ENCODE measurements around the gene TMEM147.

DNA sequence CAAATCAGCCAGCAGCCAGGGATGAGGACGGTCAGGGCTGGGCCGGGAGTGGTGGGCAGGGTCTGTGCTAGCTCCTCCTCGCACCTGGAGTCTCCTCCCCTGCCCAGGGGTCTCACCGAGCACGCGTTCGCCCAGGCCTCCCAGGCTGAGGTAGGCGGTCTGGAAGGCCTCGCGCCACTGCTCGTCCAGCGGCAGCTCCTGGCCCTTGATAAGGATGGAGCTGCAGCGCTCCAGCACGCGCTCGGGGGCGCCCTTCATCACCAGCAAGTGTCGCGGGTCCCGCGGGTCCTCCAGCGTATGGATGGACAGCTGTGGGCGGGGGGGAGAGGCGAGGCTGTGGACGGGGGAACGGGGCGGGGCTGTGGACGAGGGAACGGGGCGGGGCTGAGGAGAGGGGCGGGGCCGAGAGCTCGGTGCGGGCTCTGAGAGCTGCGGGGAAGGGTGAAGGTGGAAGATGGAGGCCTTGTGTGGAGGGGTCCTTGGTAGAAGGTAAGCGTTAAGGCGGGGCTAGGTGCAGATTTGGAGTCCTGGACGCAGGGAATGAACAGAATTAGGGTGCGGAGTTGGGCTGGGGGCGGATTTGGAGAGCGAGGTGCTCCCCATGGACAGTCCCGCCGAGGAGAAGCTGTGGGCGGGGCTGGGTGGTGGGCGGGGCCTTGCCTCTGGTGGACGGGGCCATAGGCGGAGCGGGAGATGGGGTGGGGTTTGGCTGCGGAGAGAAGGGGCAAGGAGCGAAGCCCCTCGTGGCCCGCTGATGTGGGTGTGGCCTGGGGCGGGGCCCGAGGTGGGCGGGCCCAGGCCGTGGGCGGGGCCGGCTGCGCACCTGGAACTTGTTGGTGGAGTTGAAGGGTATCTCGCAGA is 12.3 kb downstream of the TMEM147 start:
- TF ChIP-seq, protein P1, sequence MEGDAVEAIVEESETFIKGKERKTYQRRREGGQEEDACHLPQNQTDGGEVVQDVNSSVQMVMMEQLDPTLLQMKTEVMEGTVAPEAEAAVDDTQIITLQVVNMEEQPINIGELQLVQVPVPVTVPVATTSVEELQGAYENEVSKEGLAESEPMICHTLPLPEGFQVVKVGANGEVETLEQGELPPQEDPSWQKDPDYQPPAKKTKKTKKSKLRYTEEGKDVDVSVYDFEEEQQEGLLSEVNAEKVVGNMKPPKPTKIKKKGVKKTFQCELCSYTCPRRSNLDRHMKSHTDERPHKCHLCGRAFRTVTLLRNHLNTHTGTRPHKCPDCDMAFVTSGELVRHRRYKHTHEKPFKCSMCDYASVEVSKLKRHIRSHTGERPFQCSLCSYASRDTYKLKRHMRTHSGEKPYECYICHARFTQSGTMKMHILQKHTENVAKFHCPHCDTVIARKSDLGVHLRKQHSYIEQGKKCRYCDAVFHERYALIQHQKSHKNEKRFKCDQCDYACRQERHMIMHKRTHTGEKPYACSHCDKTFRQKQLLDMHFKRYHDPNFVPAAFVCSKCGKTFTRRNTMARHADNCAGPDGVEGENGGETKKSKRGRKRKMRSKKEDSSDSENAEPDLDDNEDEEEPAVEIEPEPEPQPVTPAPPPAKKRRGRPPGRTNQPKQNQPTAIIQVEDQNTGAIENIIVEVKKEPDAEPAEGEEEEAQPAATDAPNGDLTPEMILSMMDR (IDR thresholded peaks at IDR 0.05), result no peak
- no peak for TF ChIP-seq POLR2A (IDR thresholded peaks at IDR 0.05)

Data from testis (tissue), 2 donors.